ENCODE results near the gene KRTAP9-6.
"Not testable (repeated sequence)": the region's sequence is repeated elsewhere in the genome, so short reads cannot be mapped to it uniquely, and the experiment has no call there.

The KRTAP9-6 gene, protein sequence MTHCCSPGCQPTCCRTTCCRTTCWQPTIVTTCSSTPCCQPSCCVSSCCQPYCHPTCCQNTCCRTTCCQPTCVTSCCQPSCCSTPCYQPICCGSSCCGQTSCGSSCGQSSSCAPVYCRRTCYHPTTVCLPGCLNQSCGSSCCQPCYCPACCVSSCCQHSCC

DNA sequence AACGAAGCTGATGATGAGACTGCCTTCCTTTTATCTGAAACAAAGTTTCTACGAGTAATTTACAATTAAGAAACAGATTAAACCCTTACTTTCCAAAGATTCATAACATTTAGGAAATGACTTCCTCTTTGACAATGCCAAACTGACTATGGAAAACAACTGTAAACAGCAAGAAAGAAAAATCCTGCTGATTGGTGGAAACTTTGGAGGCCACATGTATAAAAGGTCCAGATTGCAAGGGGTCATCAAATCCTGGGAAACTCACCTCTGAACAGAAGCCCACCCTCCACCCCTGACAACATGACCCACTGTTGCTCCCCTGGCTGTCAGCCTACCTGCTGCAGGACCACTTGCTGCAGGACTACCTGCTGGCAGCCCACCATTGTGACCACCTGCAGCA, at the start of gene KRTAP9-6:
KRTAP9-6 (plus strand) TSS at position 301 of the 400 bp plus-strand sequence; CDS start at position 301, 0 bp downstream.
- Histone ChIP-seq H3K4me3 (ENCODE audit: low read length) (no peak within 1 kb of the TSS), H3K36me3 (ENCODE audit: control insufficient read depth, insufficient read depth, low read length) (no peaks in the 10 kb centered on the region), H3K27me3 (ENCODE audit: control insufficient read depth, insufficient read depth, low read length) (no peaks in the 10 kb centered on the region), H3K27ac (ENCODE audit: low read depth, low read length) (no peak within 1 kb of the TSS), H3K9ac (ENCODE audit: low read length) (no peak within 1 kb of the TSS), H3K4me1 (ENCODE audit: control insufficient read depth, insufficient read depth, low read length) (no peaks in the 10 kb centered on the region)

DNA sequence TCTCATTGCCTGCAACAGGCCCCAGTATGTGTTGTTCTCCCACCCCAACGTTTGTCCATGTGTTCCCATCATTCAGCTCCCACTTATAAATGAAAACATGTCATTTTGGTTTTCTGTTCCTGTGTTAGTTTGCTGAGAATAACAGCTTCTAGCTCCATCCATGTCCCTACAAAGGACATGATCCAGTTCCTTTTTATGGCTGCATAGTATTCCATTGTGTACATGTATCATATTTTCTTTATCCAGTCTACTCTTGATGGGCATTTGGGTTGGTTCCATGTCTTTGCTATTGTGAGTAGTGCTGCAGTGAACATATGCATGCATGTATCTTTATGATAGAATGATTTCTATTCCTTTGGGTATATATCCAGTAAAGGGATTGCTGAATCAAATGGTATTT, 49.5 kb upstream of the KRTAP9-6 start:
- Histone ChIP-seq H3K9ac (ENCODE audit: low read length) (no peak overlapping the region), H3K36me3 (ENCODE audit: control insufficient read depth, insufficient read depth, low read length) (no peaks in the 10 kb centered on the region), H3K4me1 (ENCODE audit: control insufficient read depth, insufficient read depth, low read length) (no peaks in the 10 kb centered on the region), H3K27me3 (ENCODE audit: control insufficient read depth, insufficient read depth, low read length) (no peaks in the 10 kb centered on the region), H3K27ac (ENCODE audit: low read depth, low read length) (no peak overlapping the region), H3K4me3 (ENCODE audit: low read length) (no peak overlapping the region)

DNA sequence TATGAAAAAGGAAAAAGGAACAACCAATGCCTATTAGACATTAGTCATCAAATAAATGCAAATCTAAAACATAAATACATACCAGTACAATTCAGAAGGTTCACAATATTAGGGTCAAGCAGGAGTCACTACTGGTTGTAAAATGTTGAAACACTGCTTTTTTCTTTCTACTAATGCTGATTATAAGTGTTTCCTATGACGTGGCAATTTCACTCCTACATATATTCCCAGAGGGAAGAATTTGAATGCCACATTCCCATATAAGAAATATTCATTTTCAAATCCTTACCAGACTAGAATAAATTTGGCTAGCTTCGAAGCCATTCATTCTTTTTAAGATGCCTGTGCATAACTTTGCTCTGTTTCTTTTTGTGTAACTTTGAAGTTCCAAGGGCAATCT, 41.4 kb upstream of the KRTAP9-6 start:
- H3K27ac ChIP-seq (ENCODE audit: low read depth, low read length), result no peak overlapping the region
- H3K4me1 ChIP-seq (ENCODE audit: control insufficient read depth, insufficient read depth, low read length), result no peaks in the 10 kb centered on the region
- no peaks in the 10 kb centered on the region for H3K36me3 ChIP-seq (ENCODE audit: control insufficient read depth, insufficient read depth, low read length)
- H3K9ac ChIP-seq (ENCODE audit: low read length), result no peak overlapping the region
- peaks cover 2% of the 10 kb centered on the region for H3K27me3 ChIP-seq (ENCODE audit: control insufficient read depth, insufficient read depth, low read length)
- H3K4me3 ChIP-seq (ENCODE audit: low read length), result no peak overlapping the region

DNA sequence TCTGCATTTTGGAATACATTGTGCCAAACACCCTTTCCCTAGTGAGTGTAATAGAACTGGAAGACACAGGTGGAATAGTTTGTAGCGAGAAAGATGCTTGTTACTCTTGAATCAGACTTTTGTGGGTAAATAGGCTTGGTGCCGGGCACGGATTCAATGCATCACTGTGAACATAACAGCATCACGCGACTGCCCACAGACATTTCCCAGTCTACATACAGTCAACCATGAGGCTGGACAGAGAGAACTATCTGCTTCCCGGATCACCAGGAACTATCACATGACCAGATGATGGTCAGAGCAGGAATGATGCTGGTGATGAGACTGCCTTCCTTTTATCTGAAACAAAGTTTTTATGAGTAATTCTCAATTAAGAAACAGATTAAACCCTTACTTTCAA, 39.1 kb upstream of the KRTAP9-6 start:
- no peak overlapping the region for H3K27ac ChIP-seq (ENCODE audit: low read depth, low read length)
- H3K36me3 ChIP-seq (ENCODE audit: control insufficient read depth, insufficient read depth, low read length), result no peaks in the 10 kb centered on the region
- H3K4me1 ChIP-seq (ENCODE audit: control insufficient read depth, insufficient read depth, low read length), result no peaks in the 10 kb centered on the region
- H3K27me3 ChIP-seq (ENCODE audit: control insufficient read depth, insufficient read depth, low read length), result peaks cover 2% of the 10 kb centered on the region
- H3K9ac ChIP-seq (ENCODE audit: low read length), result no peak overlapping the region
- H3K4me3 ChIP-seq (ENCODE audit: low read length), result no peak overlapping the region

DNA sequence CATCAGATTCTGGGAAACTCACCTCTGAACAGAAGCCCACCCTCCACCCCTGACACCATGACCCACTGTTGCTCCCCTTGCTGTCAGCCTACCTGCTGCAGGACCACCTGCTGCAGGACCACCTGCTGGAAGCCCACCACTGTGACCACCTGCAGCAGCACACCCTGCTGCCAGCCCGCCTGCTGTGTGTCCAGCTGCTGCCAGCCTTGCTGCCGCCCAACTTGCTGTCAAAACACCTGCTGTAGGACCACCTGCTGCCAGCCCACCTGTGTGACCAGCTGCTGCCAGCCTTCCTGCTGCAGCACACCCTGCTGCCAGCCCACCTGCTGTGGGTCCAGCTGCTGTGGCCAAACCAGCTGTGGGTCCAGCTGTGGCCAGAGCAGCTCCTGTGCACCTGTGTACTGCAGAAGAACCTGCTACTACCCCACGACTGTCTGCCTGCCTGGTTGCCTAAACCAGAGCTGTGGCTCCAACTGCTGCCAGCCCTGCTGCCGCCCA, 38.5 kb upstream of the KRTAP9-6 start, which contains the start of gene KRTAP9-2:
KRTAP9-2 (plus strand) TSS at position 51 of the 498 bp plus-strand sequence; CDS start at position 58, 7 bp downstream.
- not testable (repeated sequence) for H3K27ac ChIP-seq (ENCODE audit: low read depth, low read length); H3K36me3 ChIP-seq (ENCODE audit: control insufficient read depth, insufficient read depth, low read length); H3K27me3 ChIP-seq (ENCODE audit: control insufficient read depth, insufficient read depth, low read length); H3K4me1 ChIP-seq (ENCODE audit: control insufficient read depth, insufficient read depth, low read length); H3K4me3 ChIP-seq (ENCODE audit: low read length); H3K9ac ChIP-seq (ENCODE audit: low read length)

DNA sequence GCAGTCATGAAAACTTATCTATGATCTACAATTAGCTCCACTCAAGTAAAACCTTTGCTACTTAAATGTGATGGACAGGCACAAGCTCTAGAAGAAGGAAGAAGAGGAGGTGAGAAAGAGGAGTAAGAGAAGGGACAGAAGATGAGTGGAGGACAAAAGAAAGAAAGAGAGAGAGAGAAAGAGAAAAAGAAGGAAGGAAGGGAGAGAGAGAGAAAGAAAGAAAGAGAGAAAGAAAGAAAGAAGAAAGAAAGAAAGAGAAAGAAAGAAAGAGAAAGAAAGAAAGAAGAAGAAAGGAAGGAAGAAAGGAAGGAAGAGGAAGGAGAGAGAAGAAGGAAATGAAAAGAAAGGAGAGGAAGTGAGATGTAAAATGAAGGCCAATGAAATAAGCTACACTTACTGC, 35.1 kb upstream of the KRTAP9-6 start:
- Histone ChIP-seq H3K4me3 (ENCODE audit: low read length) (no peak overlapping the region), H3K27ac (ENCODE audit: low read depth, low read length) (no peak overlapping the region), H3K27me3 (ENCODE audit: control insufficient read depth, insufficient read depth, low read length) (peaks cover 2% of the 10 kb centered on the region), H3K4me1 (ENCODE audit: control insufficient read depth, insufficient read depth, low read length) (no peaks in the 10 kb centered on the region), H3K36me3 (ENCODE audit: control insufficient read depth, insufficient read depth, low read length) (no peaks in the 10 kb centered on the region), H3K9ac (ENCODE audit: low read length) (no peak overlapping the region)

DNA sequence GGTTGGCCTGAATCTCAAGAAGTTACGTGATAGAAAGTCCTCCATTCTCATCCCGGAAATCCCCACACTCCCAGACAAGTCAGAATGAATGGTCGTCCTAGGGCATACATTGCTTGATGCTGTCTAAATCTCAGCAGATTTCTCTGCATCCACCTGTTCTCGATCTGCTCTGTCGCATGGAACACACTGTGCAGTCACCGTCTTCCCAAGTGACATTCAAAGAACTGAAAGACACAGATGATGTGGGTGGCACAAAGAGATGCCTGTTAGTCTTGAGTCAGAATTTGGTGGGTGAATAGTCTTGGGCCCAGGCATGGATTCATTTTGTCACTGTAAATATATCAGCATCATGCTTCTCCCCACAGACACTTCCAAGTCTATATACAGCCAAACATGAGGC, 33.4 kb upstream of the KRTAP9-6 start:
- H3K9ac ChIP-seq (ENCODE audit: low read length), result no peak overlapping the region
- no peaks in the 10 kb centered on the region for H3K4me1 ChIP-seq (ENCODE audit: control insufficient read depth, insufficient read depth, low read length)
- no peak overlapping the region for H3K4me3 ChIP-seq (ENCODE audit: low read length)
- H3K27ac ChIP-seq (ENCODE audit: low read depth, low read length), result no peak overlapping the region
- no peaks in the 10 kb centered on the region for H3K27me3 ChIP-seq (ENCODE audit: control insufficient read depth, insufficient read depth, low read length)
- H3K36me3 ChIP-seq (ENCODE audit: control insufficient read depth, insufficient read depth, low read length), result no peaks in the 10 kb centered on the region

DNA sequence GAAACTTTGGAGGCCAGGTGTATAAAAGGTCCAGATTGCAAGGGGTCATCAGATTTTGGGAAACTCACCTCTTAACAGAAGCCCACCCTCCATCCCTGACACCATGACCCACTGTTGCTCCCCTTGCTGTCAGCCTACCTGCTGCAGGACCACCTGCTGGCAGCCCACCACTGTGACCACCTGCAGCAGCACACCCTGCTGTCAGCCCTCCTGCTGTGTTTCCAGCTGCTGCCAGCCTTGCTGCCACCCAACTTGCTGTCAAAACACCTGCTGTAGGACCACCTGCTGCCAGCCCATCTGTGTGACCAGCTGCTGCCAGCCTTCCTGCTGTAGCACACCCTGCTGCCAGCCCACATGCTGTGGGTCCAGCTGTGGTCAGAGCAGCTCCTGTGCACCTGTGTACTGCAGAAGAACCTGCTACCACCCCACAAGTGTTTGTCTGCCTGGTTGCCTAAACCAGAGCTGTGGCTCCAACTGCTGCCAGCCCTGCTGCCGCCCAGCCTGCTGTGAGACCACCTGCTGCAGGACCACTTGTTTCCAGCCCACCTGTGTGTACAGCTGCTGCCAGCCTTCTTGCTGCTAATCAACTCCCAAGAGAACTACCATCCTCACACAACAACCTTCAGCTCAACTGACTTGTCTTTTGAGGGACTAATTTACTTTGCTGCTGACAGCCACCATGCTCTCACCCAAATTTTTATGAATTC, 32.6 kb upstream of the KRTAP9-6 start, which contains the start of gene KRTAP9-3:
KRTAP9-3 (plus strand) TSS at position 51 of the 707 bp plus-strand sequence; CDS start at position 104, 53 bp downstream.
- H3K27ac ChIP-seq (ENCODE audit: low read depth, low read length); H3K9ac ChIP-seq (ENCODE audit: low read length); H3K36me3 ChIP-seq (ENCODE audit: control insufficient read depth, insufficient read depth, low read length); H3K27me3 ChIP-seq (ENCODE audit: control insufficient read depth, insufficient read depth, low read length); H3K4me1 ChIP-seq (ENCODE audit: control insufficient read depth, insufficient read depth, low read length); H3K4me3 ChIP-seq (ENCODE audit: low read length): not testable (repeated sequence)

DNA sequence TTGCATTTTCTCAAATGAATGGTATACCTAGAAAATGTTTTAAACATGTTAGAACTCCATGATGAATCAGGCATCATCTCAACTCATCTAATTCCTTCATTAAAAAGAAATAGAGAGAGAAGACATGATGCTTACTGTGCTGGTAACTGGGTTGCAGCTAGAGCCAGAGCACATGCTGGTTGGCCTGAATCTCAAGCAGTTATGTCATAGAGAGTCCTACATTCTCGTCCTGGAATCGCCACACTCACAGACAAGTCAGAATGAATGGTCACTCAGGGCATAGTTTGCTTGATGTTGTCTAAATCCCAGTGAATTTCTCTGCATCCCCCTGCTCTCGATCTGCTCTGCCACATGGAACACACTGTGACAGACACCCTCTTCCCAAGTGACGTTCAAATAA, 28.1 kb upstream of the KRTAP9-6 start:
- not testable (repeated sequence) for H3K9ac ChIP-seq (ENCODE audit: low read length); H3K4me1 ChIP-seq (ENCODE audit: control insufficient read depth, insufficient read depth, low read length); H3K27ac ChIP-seq (ENCODE audit: low read depth, low read length); H3K36me3 ChIP-seq (ENCODE audit: control insufficient read depth, insufficient read depth, low read length); H3K4me3 ChIP-seq (ENCODE audit: low read length); H3K27me3 ChIP-seq (ENCODE audit: control insufficient read depth, insufficient read depth, low read length)

DNA sequence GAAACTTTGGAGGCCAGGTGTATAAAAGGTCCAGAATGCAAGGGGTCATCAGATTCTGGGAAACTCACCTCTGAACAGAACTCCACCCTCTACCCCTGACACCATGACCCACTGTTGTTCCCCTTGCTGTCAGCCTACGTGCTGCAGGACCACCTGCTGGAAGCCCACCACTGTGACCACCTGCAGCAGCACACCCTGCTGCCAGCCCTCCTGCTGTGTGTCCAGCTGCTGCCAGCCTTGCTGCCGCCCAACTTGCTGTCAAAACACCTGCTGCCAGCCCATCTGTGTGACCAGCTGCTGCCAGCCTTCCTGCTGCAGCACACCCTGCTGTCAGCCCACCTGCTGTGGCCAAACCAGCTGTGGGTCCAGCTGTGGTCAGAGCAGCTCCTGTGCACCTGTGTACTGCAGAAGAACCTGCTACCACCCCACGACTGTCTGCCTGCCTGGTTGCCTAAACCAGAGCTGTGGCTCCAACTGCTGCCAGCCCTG, 27.2 kb upstream of the KRTAP9-6 start, which contains the start of gene KRTAP9-8:
KRTAP9-8 (plus strand) TSS at position 51 of the 489 bp plus-strand sequence; CDS start at position 104, 53 bp downstream.
- not testable (repeated sequence) for H3K36me3 ChIP-seq (ENCODE audit: control insufficient read depth, insufficient read depth, low read length); H3K4me1 ChIP-seq (ENCODE audit: control insufficient read depth, insufficient read depth, low read length); H3K4me3 ChIP-seq (ENCODE audit: low read length); H3K27me3 ChIP-seq (ENCODE audit: control insufficient read depth, insufficient read depth, low read length); H3K27ac ChIP-seq (ENCODE audit: low read depth, low read length); H3K9ac ChIP-seq (ENCODE audit: low read length)

DNA sequence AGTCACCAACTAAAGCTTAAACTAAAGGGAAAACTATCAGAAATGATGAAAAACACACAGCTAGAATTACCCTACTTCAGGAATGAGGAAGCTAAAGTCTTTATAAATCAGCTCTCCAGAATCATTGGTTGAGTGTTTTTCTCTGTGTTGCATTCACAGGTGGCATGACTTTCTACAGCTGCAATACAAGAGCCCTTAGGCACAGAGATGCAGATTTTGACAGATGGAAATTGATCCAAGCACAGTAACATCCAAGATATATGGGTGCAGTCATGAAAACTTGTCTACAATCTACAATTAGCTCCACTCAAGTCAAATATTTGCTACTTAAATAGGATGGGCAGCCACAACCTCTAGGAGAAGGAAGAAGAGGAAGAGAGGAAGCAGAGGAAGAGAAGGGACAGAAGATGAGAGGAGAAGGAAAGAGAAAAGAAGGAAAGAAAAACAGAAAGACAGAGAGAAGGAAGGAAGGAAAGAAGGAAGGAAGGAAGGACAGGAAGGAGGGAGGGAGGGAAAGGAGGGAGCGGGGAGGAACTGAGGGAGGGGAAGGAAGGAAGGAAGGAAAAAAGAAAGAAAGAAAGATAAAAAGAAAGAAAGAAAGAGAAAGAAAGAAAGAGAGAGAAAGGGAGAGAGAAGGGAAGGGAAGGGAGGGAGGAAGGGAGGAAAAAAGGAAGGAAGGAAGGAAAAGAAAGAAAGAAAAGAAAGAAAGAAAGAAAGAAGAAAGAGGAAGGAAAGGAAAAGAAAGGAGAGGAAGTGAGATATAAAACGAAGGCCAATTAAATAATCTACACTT, 18.0 kb upstream of the KRTAP9-6 start:
- H3K4me3 ChIP-seq (ENCODE audit: low read length); H3K27ac ChIP-seq (ENCODE audit: low read depth, low read length); H3K36me3 ChIP-seq (ENCODE audit: control insufficient read depth, insufficient read depth, low read length); H3K27me3 ChIP-seq (ENCODE audit: control insufficient read depth, insufficient read depth, low read length); H3K4me1 ChIP-seq (ENCODE audit: control insufficient read depth, insufficient read depth, low read length); H3K9ac ChIP-seq (ENCODE audit: low read length): not testable (repeated sequence)

DNA sequence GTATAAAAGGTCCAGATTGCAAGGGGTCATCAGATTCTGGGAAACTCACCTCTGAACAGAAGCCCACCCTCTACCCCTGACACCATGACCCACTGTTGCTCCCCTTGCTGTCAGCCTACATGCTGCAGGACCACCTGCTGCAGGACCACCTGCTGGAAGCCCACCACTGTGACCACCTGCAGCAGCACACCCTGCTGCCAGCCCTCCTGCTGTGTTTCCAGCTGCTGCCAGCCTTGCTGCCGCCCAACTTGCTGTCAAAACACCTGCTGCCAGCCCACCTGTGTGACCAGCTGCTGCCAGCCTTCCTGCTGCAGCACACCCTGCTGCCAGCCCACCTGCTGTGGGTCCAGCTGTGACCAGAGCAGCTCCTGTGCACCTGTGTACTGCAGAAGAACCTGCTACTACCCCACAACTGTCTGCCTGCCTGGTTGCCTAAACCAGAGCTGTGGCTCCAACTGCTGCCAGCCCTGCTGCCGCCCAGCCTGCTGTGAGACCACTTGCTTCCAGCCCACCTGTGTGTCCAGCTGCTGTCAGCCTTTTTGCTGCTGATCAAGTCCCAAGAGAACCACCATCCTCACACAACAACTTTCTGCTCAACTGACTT, 15.4 kb upstream of the KRTAP9-6 start, which contains the start of gene KRTAP9-4:
KRTAP9-4 (plus strand) TSS at position 51 of the 604 bp plus-strand sequence; CDS start at position 85, 34 bp downstream.
- H3K27ac ChIP-seq (ENCODE audit: low read depth, low read length); H3K4me1 ChIP-seq (ENCODE audit: control insufficient read depth, insufficient read depth, low read length); H3K4me3 ChIP-seq (ENCODE audit: low read length); H3K9ac ChIP-seq (ENCODE audit: low read length); H3K27me3 ChIP-seq (ENCODE audit: control insufficient read depth, insufficient read depth, low read length); H3K36me3 ChIP-seq (ENCODE audit: control insufficient read depth, insufficient read depth, low read length): not testable (repeated sequence)
